Measurements from ENCODE around the gene ST3GAL6.
A peak's percentile ranks its signal among the peaks of the same experiment; 100 is the strongest.

Gene ST3GAL6

DNA sequence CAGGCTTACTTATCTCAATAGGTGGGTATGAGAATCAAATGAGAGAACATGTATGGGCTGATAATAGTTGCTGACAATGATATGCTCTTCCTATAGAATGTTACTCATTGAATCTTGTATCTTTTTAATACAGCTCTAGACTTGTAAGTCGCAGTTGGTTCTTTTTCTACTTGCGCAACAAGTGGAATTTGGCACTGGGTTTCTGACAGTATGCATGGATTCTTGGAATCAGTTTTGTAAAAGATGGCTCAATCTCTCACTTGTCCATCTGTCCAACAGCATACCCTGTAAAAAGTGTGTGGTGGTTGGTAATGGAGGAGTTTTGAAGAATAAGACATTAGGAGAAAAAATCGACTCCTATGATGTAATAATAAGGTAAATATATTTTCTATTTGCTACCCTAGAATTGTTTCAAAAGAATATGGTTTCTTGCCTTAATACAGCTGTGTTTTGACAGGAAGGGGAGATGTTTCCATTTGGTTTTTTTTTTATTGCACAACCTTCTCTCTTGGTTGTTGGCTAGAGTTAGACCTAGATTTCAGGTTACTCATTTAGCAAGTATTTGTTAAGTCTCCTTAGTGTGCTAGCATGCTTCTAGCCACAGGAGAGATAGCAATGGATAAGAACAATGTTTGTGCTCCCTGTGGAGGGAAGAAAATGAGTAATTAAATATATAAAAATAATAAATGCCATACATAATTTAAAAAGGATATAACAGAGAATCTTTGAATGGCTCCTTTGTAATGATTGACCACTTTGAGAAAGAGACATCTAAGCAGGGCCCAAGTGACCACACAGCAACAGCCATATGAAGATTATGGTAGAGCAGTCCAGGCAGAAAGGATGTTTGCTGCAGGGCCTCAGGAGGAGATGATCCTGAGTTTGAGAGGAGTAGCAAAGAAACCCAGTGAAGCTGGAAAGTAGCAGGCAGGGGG is 21.8 kb downstream of the ST3GAL6 start:
- no peak overlapping the region for H3K4me3 ChIP-seq (ENCODE audit: low read depth, low read length)
- no peaks in the 10 kb centered on the region for H3K27me3 ChIP-seq
- no peaks in the 10 kb centered on the region for H3K9me3 ChIP-seq
- H3K4me1 ChIP-seq = peaks cover 12% of the 10 kb centered on the region
- H3K36me3 ChIP-seq = peaks cover 44% of the 10 kb centered on the region
- DNase-seq = no peak
- TF ChIP-seq, protein P1, sequence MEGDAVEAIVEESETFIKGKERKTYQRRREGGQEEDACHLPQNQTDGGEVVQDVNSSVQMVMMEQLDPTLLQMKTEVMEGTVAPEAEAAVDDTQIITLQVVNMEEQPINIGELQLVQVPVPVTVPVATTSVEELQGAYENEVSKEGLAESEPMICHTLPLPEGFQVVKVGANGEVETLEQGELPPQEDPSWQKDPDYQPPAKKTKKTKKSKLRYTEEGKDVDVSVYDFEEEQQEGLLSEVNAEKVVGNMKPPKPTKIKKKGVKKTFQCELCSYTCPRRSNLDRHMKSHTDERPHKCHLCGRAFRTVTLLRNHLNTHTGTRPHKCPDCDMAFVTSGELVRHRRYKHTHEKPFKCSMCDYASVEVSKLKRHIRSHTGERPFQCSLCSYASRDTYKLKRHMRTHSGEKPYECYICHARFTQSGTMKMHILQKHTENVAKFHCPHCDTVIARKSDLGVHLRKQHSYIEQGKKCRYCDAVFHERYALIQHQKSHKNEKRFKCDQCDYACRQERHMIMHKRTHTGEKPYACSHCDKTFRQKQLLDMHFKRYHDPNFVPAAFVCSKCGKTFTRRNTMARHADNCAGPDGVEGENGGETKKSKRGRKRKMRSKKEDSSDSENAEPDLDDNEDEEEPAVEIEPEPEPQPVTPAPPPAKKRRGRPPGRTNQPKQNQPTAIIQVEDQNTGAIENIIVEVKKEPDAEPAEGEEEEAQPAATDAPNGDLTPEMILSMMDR (IDR thresholded peaks at IDR 0.05; ENCODE audit: low read depth, low read length) = no peak

DNA sequence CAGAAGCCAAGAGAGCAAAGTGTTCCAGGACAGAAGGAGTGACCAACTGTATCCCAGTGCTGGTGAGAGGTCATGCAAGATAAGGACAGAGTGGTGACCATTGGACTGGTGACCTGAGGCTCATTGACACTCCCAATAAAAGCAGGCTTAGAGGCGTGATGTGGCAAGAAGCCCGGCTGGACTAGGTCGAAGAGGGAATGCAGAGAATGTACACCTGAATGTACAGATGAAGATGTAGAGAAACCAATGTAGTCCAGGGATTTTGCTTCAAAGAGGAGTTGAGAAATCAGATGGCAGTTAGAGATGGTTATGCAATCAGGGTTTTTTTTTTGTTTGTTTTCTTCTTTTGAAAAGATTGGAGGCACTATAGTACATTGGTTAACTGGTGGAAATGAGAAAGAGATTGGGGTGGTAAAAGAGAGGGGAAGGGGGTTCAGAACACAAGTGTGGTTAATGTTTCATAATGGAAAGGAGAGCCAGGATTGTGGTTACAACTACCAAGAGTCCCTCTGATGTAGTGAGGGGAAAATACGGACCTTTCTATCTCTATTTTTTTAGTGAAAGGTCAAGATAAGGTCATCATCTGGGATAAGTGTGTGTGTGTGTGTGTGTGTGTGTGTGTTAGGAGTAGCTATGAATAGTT is 23.3 kb downstream of the ST3GAL6 start:
- no peaks in the 10 kb centered on the region for H3K27me3 ChIP-seq
- DNase-seq = no peak
- peaks cover 12% of the 10 kb centered on the region for H3K4me1 ChIP-seq
- peaks cover 38% of the 10 kb centered on the region for H3K36me3 ChIP-seq
- H3K4me3 ChIP-seq (ENCODE audit: low read depth, low read length) = no peak overlapping the region
- TF ChIP-seq, protein P1 (IDR thresholded peaks at IDR 0.05; ENCODE audit: low read depth, low read length) = no peak
- no peaks in the 10 kb centered on the region for H3K9me3 ChIP-seq

DNA sequence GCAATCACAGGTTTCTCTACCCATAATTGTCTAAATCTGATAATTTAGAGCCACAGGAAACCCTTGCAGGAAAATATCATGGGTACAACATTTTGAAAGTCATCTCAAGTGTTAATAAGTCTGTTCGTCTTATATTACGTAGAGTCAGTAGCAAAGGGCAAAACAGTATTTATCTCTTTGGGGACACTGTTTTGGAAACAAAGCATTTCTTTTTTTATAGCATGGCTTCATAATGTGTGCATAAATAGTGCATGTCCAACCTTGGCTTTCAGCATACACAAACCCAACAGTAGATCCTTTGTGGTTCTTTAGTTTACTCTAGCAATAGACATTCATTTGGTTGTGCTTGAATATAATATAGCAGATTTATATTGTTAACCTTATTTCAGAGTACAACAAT is 24.0 kb downstream of the ST3GAL6 start:
- TF ChIP-seq, protein P1 (IDR thresholded peaks at IDR 0.05; ENCODE audit: low read depth, low read length) = no peak
- Histone ChIP-seq H3K4me1 (peaks cover 12% of the 10 kb centered on the region), H3K27me3 (no peaks in the 10 kb centered on the region), H3K4me3 (ENCODE audit: low read depth, low read length) (no peak overlapping the region), H3K36me3 (peaks cover 41% of the 10 kb centered on the region), H3K9me3 (no peaks in the 10 kb centered on the region)
- no peak for DNase-seq

DNA sequence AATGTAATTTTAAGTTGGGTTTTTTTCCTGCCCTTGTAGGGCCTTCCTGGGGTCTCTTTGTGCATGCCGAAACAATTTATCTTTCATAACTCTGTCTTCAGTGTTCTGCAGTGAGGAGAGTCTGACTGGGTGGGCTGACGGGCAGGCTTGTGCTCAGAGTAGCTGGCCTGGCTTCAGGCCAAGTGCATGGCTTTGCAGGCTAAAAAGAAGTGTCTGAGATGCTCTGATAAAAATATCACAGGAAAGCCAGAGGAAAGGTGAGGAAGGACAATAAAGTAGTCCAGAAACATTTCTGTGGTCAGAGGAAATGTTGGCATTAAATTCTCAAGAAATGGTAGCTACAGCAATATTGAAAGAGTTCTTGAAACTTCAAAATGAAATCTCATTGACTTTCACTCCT is 25.5 kb downstream of the ST3GAL6 start:
- no peaks in the 10 kb centered on the region for H3K27me3 ChIP-seq
- TF ChIP-seq, protein P1 (IDR thresholded peaks at IDR 0.05; ENCODE audit: low read depth, low read length) = no peak
- DNase-seq = peak; percentile 78
- H3K36me3 ChIP-seq = peaks cover 38% of the 10 kb centered on the region
- peaks cover 12% of the 10 kb centered on the region for H3K4me1 ChIP-seq
- H3K9me3 ChIP-seq = no peaks in the 10 kb centered on the region
- H3K4me3 ChIP-seq (ENCODE audit: low read depth, low read length) = no peak overlapping the region

DNA sequence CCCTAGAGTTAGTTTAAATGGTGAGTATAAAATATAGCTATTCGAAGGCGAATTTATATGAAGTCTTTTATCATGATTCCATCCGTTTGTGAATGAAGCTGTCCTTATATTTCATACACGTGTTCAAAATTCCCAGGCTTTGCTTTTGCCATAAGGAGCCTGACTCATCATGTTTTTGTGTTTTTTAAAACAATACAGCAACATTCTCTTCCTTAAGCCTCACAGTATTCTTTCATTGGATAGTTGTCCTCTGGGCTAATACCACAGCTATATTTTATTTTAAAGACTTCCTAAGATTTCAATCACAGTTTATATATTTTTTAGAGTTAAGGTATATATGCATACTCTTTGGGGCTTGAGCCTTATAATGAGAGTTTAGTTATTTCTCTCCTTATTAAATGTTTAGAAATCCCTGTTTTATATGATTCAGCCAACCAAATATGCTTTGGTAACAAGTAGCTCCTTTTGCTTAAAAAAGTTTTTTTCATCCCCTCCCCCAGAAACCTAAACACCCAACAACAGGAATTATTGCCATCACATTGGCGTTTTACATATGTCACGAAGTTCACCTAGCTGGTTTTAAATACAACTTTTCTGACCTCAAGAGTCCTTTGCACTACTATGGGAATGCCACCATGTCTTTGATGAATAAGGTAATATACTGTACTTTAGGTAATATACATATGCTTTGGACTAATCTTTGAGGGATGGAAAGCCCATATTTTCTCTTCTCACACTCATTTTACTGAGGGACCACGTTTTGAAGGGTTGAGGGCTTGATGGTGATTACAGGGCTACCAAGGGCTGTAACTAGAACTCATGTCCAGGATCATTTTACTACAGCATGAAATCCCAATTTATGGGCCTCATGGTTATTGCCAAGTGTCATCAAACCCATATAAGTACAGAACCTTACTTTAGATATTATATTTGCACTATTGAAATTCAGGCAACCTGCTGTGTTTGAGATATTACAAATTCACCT is 28.5 kb downstream of the ST3GAL6 start:
- Histone ChIP-seq H3K36me3 (peaks cover 43% of the 10 kb centered on the region), H3K9me3 (no peaks in the 10 kb centered on the region), H3K4me1 (peaks cover 12% of the 10 kb centered on the region), H3K27me3 (no peaks in the 10 kb centered on the region), H3K4me3 (ENCODE audit: low read depth, low read length) (no peak overlapping the region)
- TF ChIP-seq, protein P1 (IDR thresholded peaks at IDR 0.05; ENCODE audit: low read depth, low read length) = no peak
- no peak for DNase-seq

All from BE2C (cell line).